ENCODE measurements around the gene PPARA. TPM values are rescaled to one million over a fixed set of nuclear protein-coding genes. Genes with fewer than 3 reads are reported as not detected.

The PPARA gene
- total RNA-seq, 1 donor from 2014 or later = 13.0 TPM

DNA sequence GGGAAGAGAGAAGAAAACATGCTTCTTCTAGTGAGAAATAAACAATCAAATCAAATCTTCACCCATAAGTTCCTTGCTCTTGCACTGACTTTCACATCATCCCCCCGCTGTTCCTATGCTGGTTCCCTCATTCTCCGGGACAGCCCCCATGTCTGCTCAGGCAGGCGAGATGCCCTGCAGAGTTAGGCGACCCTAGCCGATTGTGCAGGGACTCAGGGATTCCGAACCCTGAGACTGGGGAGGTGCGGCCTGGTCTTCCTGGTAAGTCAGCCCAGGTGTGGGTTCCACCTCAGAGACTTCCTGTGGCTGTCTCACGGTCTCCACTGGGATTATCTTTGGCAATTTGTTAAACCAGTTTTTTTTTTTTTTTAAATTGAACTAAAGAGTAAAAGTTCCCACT, 124.1 kb downstream of the PPARA start:
- no peaks in the 10 kb centered on the region for H3K27me3 Mint-ChIP-seq (ENCODE audit: low read depth)
- H3K36me3 Mint-ChIP-seq = peaks cover 32% of the 10 kb centered on the region
- no peak overlapping the region for H3K4me3 Mint-ChIP-seq
- no peak overlapping the region for H3K27ac Mint-ChIP-seq
- no peak for DNase-seq (ENCODE audit: low spot score in 2 of 2, unreplicated experiment in 2 of 2)
- TF ChIP-seq, protein P1, sequence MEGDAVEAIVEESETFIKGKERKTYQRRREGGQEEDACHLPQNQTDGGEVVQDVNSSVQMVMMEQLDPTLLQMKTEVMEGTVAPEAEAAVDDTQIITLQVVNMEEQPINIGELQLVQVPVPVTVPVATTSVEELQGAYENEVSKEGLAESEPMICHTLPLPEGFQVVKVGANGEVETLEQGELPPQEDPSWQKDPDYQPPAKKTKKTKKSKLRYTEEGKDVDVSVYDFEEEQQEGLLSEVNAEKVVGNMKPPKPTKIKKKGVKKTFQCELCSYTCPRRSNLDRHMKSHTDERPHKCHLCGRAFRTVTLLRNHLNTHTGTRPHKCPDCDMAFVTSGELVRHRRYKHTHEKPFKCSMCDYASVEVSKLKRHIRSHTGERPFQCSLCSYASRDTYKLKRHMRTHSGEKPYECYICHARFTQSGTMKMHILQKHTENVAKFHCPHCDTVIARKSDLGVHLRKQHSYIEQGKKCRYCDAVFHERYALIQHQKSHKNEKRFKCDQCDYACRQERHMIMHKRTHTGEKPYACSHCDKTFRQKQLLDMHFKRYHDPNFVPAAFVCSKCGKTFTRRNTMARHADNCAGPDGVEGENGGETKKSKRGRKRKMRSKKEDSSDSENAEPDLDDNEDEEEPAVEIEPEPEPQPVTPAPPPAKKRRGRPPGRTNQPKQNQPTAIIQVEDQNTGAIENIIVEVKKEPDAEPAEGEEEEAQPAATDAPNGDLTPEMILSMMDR (IDR thresholded peaks at IDR 0.05; ENCODE audit: unreplicated experiment) = no peak
- H3K9me3 Mint-ChIP-seq = peaks cover 5% of the 10 kb centered on the region
- H3K4me1 Mint-ChIP-seq = no peaks in the 10 kb centered on the region

GRCh38 chr22:46275455-46276122, 125.3 kb downstream of the PPARA start:
- H3K27me3 Mint-ChIP-seq (ENCODE audit: low read depth) = no peaks in the 10 kb centered on the region
- peaks cover 5% of the 10 kb centered on the region for H3K9me3 Mint-ChIP-seq
- H3K36me3 Mint-ChIP-seq = peaks cover 32% of the 10 kb centered on the region
- no peak for DNase-seq (ENCODE audit: low spot score in 2 of 2, unreplicated experiment in 2 of 2)
- no peak overlapping the region for H3K27ac Mint-ChIP-seq
- TF ChIP-seq, protein P1 (IDR thresholded peaks at IDR 0.05; ENCODE audit: unreplicated experiment) = no peak
- H3K4me3 Mint-ChIP-seq = no peak overlapping the region
- no peaks in the 10 kb centered on the region for H3K4me1 Mint-ChIP-seq

DNA sequence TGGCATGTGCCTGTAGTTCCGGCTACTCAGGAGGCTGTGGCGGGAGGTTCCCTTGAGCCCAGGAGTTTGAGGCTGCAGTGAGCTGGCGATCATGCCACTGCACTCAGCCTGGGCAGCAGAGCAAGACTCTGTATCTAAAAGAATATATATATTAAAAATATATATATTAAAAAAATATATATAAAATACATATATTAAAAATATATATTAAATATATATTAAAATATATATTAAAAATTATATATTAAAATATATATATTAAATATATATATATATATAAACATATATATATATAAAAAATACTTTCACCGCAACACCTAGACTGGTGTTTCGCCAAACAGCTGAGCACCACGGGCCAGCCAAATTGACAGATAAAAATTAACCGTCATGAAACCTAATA, 126.2 kb downstream of the PPARA start:
- Mint-ChIP-seq H3K27ac (no peak overlapping the region), H3K36me3 (peaks cover 34% of the 10 kb centered on the region), H3K9me3 (peaks cover 5% of the 10 kb centered on the region), H3K27me3 (ENCODE audit: low read depth) (no peaks in the 10 kb centered on the region), H3K4me1 (no peaks in the 10 kb centered on the region), H3K4me3 (no peak overlapping the region)
- TF ChIP-seq, protein P1 (IDR thresholded peaks at IDR 0.05; ENCODE audit: unreplicated experiment) = no peak
- DNase-seq (ENCODE audit: low spot score in 2 of 2, unreplicated experiment in 2 of 2) = no peak

GRCh38 chr22:46278656-46279645, 128.6 kb downstream of the PPARA start:
- Mint-ChIP-seq H3K9me3 (peaks cover 5% of the 10 kb centered on the region), H3K27me3 (ENCODE audit: low read depth) (no peaks in the 10 kb centered on the region), H3K4me3 (no peak overlapping the region), H3K27ac (no peak overlapping the region), H3K4me1 (no peaks in the 10 kb centered on the region), H3K36me3 (peaks cover 39% of the 10 kb centered on the region)
- no peak for DNase-seq (ENCODE audit: low spot score in 2 of 2, unreplicated experiment in 2 of 2)
- TF ChIP-seq, protein P1 (IDR thresholded peaks at IDR 0.05; ENCODE audit: unreplicated experiment) = no peak

- Mint-ChIP-seq H3K9me3 (peaks cover 3% of the 10 kb centered on the region), H3K4me3 (no peak overlapping the region), H3K4me1 (no peaks in the 10 kb centered on the region), H3K36me3 (peaks cover 42% of the 10 kb centered on the region), H3K27me3 (ENCODE audit: low read depth) (no peaks in the 10 kb centered on the region), H3K27ac (no peak overlapping the region)
- DNase-seq (ENCODE audit: low spot score in 2 of 2, unreplicated experiment in 2 of 2) = no peak
- TF ChIP-seq, protein P1 (IDR thresholded peaks at IDR 0.05; ENCODE audit: unreplicated experiment) = no peak
These were observed 129.9 kb downstream of the PPARA start for GRCh38 chr22:46280063-46280817.

Data from mesothelial cell of epicardium (in vitro differentiated cells).